ENCODE data around the gene LRFN5.

DNA sequence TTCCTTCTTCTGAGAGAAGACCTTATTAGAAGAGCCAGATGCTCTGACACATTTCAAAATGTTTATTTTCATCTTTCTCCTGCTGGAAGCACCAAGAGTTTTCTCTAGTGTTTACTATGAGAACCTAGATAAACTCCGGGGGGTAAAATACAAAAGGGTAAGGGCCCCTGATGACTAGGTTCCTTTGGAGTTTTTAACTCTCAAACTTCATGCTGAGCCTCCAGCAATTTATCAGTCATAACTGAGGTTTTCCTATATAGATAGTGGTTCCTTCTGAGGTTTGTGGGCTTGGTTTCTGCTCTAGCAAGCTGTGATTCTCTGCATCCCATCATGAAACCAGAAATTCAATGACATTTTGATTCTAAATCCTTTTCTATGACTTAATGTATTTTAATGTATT lies 210.9 kb downstream of the LRFN5 start:
- TF ChIP-seq, protein P1, sequence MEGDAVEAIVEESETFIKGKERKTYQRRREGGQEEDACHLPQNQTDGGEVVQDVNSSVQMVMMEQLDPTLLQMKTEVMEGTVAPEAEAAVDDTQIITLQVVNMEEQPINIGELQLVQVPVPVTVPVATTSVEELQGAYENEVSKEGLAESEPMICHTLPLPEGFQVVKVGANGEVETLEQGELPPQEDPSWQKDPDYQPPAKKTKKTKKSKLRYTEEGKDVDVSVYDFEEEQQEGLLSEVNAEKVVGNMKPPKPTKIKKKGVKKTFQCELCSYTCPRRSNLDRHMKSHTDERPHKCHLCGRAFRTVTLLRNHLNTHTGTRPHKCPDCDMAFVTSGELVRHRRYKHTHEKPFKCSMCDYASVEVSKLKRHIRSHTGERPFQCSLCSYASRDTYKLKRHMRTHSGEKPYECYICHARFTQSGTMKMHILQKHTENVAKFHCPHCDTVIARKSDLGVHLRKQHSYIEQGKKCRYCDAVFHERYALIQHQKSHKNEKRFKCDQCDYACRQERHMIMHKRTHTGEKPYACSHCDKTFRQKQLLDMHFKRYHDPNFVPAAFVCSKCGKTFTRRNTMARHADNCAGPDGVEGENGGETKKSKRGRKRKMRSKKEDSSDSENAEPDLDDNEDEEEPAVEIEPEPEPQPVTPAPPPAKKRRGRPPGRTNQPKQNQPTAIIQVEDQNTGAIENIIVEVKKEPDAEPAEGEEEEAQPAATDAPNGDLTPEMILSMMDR (IDR thresholded peaks at IDR 0.05; ENCODE audit: borderline replicate concordance, extremely low read depth, low read length, poor library complexity, severe bottlenecking) = no peak
- no peak for TF ChIP-seq EZH2 (IDR thresholded peaks at IDR 0.05; ENCODE audit: borderline replicate concordance, low read depth, low read length, severe bottlenecking)

Data from DND-41 (cell line).